Suppressor macrophage treated with lipopolysaccharide for 1 hour (primary cell): Measurements from ENCODE around the gene SLC44A4.
"Not testable (repeated sequence)": the region's sequence is repeated elsewhere in the genome, so short reads cannot be mapped to it uniquely, and the experiment has no call there.

ENCODE experiments used
- DNase-seq, 3 donors: peaks; one replicate each; pipeline ENCODE4 v3.0.0-alpha.2; 2020 to 2022

The SLC44A4 gene

GRCh38 chr6:31851980-31852718, 26.6 kb downstream of the SLC44A4 start:
- DNase-seq, result not testable (repeated sequence)

- DNase-seq, result no peak
These were observed 27.3 kb downstream of the SLC44A4 start for GRCh38 chr6:31851485-31851832.

- no peak for DNase-seq
These were observed 27.9 kb downstream of the SLC44A4 start for GRCh38 chr6:31850765-31851484.

GRCh38 chr6:31847276-31847978, 31.4 kb downstream of the SLC44A4 start:
- DNase-seq, result no peak

- DNase-seq, result no peak
These were observed 34.3 kb downstream of the SLC44A4 start for GRCh38 chr6:31844507-31844906.

- no peak for DNase-seq
These were observed 36.7 kb downstream of the SLC44A4 start for GRCh38 chr6:31842053-31842452.

- DNase-seq, result not testable (repeated sequence)
These were observed 39.0 kb downstream of the SLC44A4 start for GRCh38 chr6:31839779-31840126.

- no peak for DNase-seq
These were observed 39.8 kb downstream of the SLC44A4 start for GRCh38 chr6:31838968-31839367.

- not testable (repeated sequence) for DNase-seq
These were observed 40.7 kb downstream of the SLC44A4 start for GRCh38 chr6:31838114-31838553.

GRCh38 chr6:31837369-31838113, 41.3 kb downstream of the SLC44A4 start:
- no peak for DNase-seq

GRCh38 chr6:31836474-31837368, 42.1 kb downstream of the SLC44A4 start:
- DNase-seq, result peak; percentile 64 to 81 (median 71)

- DNase-seq, result no peak
These were observed 42.7 kb downstream of the SLC44A4 start for GRCh38 chr6:31836047-31836473.

GRCh38 chr6:31834367-31835250, 44.2 kb downstream of the SLC44A4 start:
- peak; percentile 88 to 94 (median 90) for DNase-seq

GRCh38 chr6:31831350-31832215, 47.2 kb downstream of the SLC44A4 start:
- DNase-seq, result peak; percentile 58 to 64 (median 64)

- DNase-seq, result no peak
These were observed 47.9 kb downstream of the SLC44A4 start for GRCh38 chr6:31830886-31831335.

- peak; percentile 47 to 75 (median 73) for DNase-seq
These were observed 49.0 kb downstream of the SLC44A4 start for GRCh38 chr6:31829633-31830283.

GRCh38 chr6:31827286-31828079, 51.3 kb downstream of the SLC44A4 start, which contains the start of gene HSPA1B:
HSPA1B (plus strand) TSS chr6:31827738; CDS start chr6:31827951, 213 bp downstream.
- peak; percentile 97 to 98 (median 98) for DNase-seq

- DNase-seq, result peak in 1 of 3 donors; percentile 71
These were observed 52.0 kb downstream of the SLC44A4 start for GRCh38 chr6:31826793-31827285.
